SK-N-SH (cell line): ENCODE results near the gene TNFSF11. TPM values are rescaled to one million over a fixed set of nuclear protein-coding genes. Genes with fewer than 3 reads are reported as not detected.

Experiments
- CTCF ChIA-PET: fragments of 300-600, 350-600 bp; formaldehyde crosslinking; extraction: SDS; loops from one replicate; lab custom pipeline; 2021; lab: Yijun Ruan, JAX
- POLR2A ChIA-PET: fragments of 350-600 bp; sonication (Branson Sonifier 250); formaldehyde crosslinking; extraction: SDS; loops from one replicate; lab custom pipeline; 2020; ENCODE audit warnings: antibody characterized with exemption, inconsistent platforms; lab: Yijun Ruan, JAX
- DNase-seq: peaks from one replicate; pipeline ENCODE4 v3.0.0; 2012
- H2AFZ ChIP-seq: fragments of 200-600 bp; sonication (generic); 2 replicates; pipeline ENCODE4 v1.8.1; 2016; ENCODE audit warnings: antibody characterized with exemption, mild to moderate bottlenecking, low read depth
- H3F3A ChIP-seq: fragments of 200-600 bp; sonication (generic); replicated peaks from 2 replicates; pipeline ENCODE3; 2016; ENCODE audit warnings: antibody characterized with exemption, mild to moderate bottlenecking; ENCODE audit not compliant: insufficient read depth
- H3K27ac ChIP-seq, 2 experiments: fragments of 200-500 bp in 1 of 2; fragments of 200-600 bp in 1 of 2; sonication (Bioruptor generic) in 1 of 2; sonication (generic), shearing (Covaris generic) in 1 of 2; 2 replicates each; pipeline versions ENCODE4 v1.5.1 to v1.6.1; 2014 to 2016; ENCODE audit warnings: low read depth in 2 of 2, inconsistent platforms in 1 of 2, low read length in 1 of 2, mild to moderate bottlenecking in 1 of 2, mixed read lengths in 1 of 2
- H3K27me3 ChIP-seq: fragments of 200-600 bp; sonication (generic), shearing (Covaris generic); 2 replicates; pipeline ENCODE4 v1.6.1; 2016; ENCODE audit warnings: mixed run types; ENCODE audit not compliant: insufficient read depth
- H3K36me3 ChIP-seq, 2 experiments: fragments of 200-500 bp in 1 of 2; fragments of 200-600 bp in 1 of 2; sonication (Bioruptor generic) in 1 of 2; sonication (generic) in 1 of 2; replicated peaks in 1 of 2; 2 replicates each; pipeline versions ENCODE3 to v1.5.1; 2014 to 2016; ENCODE audit warnings: low read length in 1 of 2, mild to moderate bottlenecking in 1 of 2; ENCODE audit not compliant: insufficient read depth in 2 of 2, control insufficient read depth in 1 of 2
- H3K4me1 ChIP-seq, 2 experiments: fragments of 200-500 bp in 1 of 2; fragments of 200-600 bp in 1 of 2; sonication (Bioruptor generic) in 1 of 2; sonication (generic), shearing (Covaris generic) in 1 of 2; 2 replicates each; pipeline versions ENCODE4 v1.5.1 to v1.6.1; 2014 to 2016; ENCODE audit warnings: low read depth in 1 of 2, low read length in 1 of 2, mixed run types in 1 of 2; ENCODE audit not compliant: insufficient read depth in 2 of 2, control insufficient read depth in 1 of 2
- H3K4me2 ChIP-seq: fragments of 200-600 bp; sonication (generic), shearing (Covaris generic); 2 replicates; pipeline ENCODE4 v1.6.1; 2017; ENCODE audit warnings: mixed run types
- H3K4me3 ChIP-seq, 2 experiments: fragments of 200-500 bp in 1 of 2; fragments of 200-600 bp in 1 of 2; sonication (Bioruptor generic) in 1 of 2; sonication (generic), shearing (Covaris generic) in 1 of 2; 2 replicates each; pipeline versions ENCODE4 v1.5.1 to v1.8.1; 2014 to 2016; ENCODE audit warnings: low read depth in 2 of 2, inconsistent platforms in 1 of 2, low read length in 1 of 2, mild to moderate bottlenecking in 1 of 2, mixed read lengths in 1 of 2, moderate library complexity in 1 of 2
- H3K79me2 ChIP-seq: fragments of 200-600 bp; sonication (generic); 2 replicates; pipeline ENCODE4 v1.8.1; 2017; ENCODE audit warnings: mild to moderate bottlenecking; ENCODE audit not compliant: insufficient read depth
- H3K9ac ChIP-seq: fragments of 200-600 bp; sonication (generic); 2 replicates; pipeline ENCODE4 v1.6.1; 2017; ENCODE audit warnings: mixed run types
- H3K9me2 ChIP-seq: fragments of 200-600 bp; sonication (generic); 2 replicates; pipeline ENCODE4 v1.6.1; 2017; ENCODE audit warnings: mixed run types
- H3K9me3 ChIP-seq: fragments of 200-600 bp; sonication (generic); 2 replicates; pipeline ENCODE4 v1.6.1; 2017; ENCODE audit warnings: mixed run types, mild to moderate bottlenecking, moderate library complexity
- H4K20me1 ChIP-seq: fragments of 200-600 bp; sonication (generic); 2 replicates; pipeline ENCODE4 v1.6.1; 2017; ENCODE audit warnings: mild to moderate bottlenecking, mixed run types; ENCODE audit not compliant: insufficient read depth
- CTCF ChIP-seq: fragments of 200-600 bp; sonication (generic); IDR thresholded peaks from 2 replicates; pipeline ENCODE4 v1.6.1; 2017; ENCODE audit warnings: antibody characterized with exemption, mild to moderate bottlenecking, moderate library complexity
- ELF1 ChIP-seq: IDR thresholded peaks from 2 replicates; pipeline ENCODE4 v1.4.0; 2012
- EP300 ChIP-seq, 2 experiments: IDR thresholded peaks; 2 replicates each; pipeline versions ENCODE4 v1.4.0 to v1.6.1; 2012; ENCODE audit warnings: borderline replicate concordance in 1 of 2, low read depth in 1 of 2, low read length in 1 of 2
- EZH2phosphoT487 ChIP-seq: fragments of 200-600 bp; sonication (generic); IDR thresholded peaks from 2 replicates; pipeline ENCODE4 v1.6.1; 2017; ENCODE audit warnings: low read depth, mixed run types, mild to moderate bottlenecking, antibody characterized with exemption, moderate library complexity, borderline replicate concordance
- FOXJ3 ChIP-seq: sonication (generic); formaldehyde crosslinking; IDR thresholded peaks from 2 replicates; pipeline ENCODE4 v1.5.1; 2020; ENCODE audit warnings: mild to moderate bottlenecking, missing genetic modification reagents
- GABPA ChIP-seq: IDR thresholded peaks from 2 replicates; pipeline ENCODE4 v1.4.0; 2012; ENCODE audit warnings: low read depth, mild to moderate bottlenecking
- GATA2 ChIP-seq: sonication (generic); formaldehyde crosslinking; IDR thresholded peaks from 2 replicates; pipeline ENCODE4 v1.5.0; 2020; ENCODE audit warnings: mild to moderate bottlenecking, missing genetic modification reagents
- IRF3 ChIP-seq: fragments of 150-350 bp; IDR thresholded peaks from 2 replicates; pipeline ENCODE4 v1.6.1; 2016; ENCODE audit warnings: mild to moderate bottlenecking, low read depth, low read length
- MXI1 ChIP-seq: IDR thresholded peaks from 2 replicates; pipeline ENCODE4 v1.6.1; 2012; ENCODE audit warnings: mild to moderate bottlenecking, low read depth, low read length, improper control_type of control experiment
- NFIC ChIP-seq: IDR thresholded peaks from 2 replicates; pipeline ENCODE4 v1.4.0; 2012; ENCODE audit warnings: borderline replicate concordance
- PBX3 ChIP-seq: IDR thresholded peaks from 2 replicates; pipeline ENCODE4; 2012
- POLR2AphosphoS5 ChIP-seq: IDR thresholded peaks from 2 replicates; pipeline ENCODE4 v1.6.1; 2012; ENCODE audit warnings: low read depth, low read length
- RAD21 ChIP-seq: IDR thresholded peaks from 2 replicates; pipeline ENCODE4 v1.6.1; 2012; ENCODE audit warnings: mild to moderate bottlenecking, low read length
- RCOR1 ChIP-seq: fragments of 150-350 bp; IDR thresholded peaks from 2 replicates; pipeline ENCODE4 v1.6.1; 2017; ENCODE audit warnings: antibody characterized with exemption, low read length
- RXRA ChIP-seq: IDR thresholded peaks from 2 replicates; pipeline ENCODE4 v1.4.0; 2012; ENCODE audit warnings: low read depth, mild to moderate bottlenecking, borderline replicate concordance
- SMC3 ChIP-seq: IDR thresholded peaks from 2 replicates; pipeline ENCODE4 v1.6.1; 2012; ENCODE audit warnings: low read depth, low read length, improper control_type of control experiment
- TCF12 ChIP-seq: IDR thresholded peaks from 2 replicates; pipeline ENCODE4 v1.4.0; 2012
- USF1 ChIP-seq: IDR thresholded peaks from 2 replicates; pipeline ENCODE4 v1.4.0; 2012; ENCODE audit warnings: low read depth, borderline replicate concordance
- YY1 ChIP-seq: IDR thresholded peaks from 2 replicates; pipeline ENCODE4 v1.4.0; 2012; ENCODE audit warnings: low read depth, mild to moderate bottlenecking
- ZBTB33 ChIP-seq: IDR thresholded peaks from 2 replicates; pipeline ENCODE4 v1.4.0; 2012; ENCODE audit warnings: low read depth, borderline replicate concordance
- WGBS: methylation state at CpG from one replicate; pipeline ENCODE4 v1.1.6; 2017; ENCODE audit warnings: low lambda C conversion rate; 5-methylcytosine and 5-hydroxymethylcytosine counted together
- polyA plus RNA-seq, 3 experiments: library from polyadenylated mRNA; depleted of rRNA; stranded (reverse); fragments of >200 nt; gene quantifications; 2 replicates each; pipeline ENCODE4 v1.2.3, GENCODE V29; 2012

The TNFSF11 gene
- polyA plus RNA-seq, 1 of the 3 experiments (the other 2 are of a cell fraction) = not detected

- POLR2A ChIA-PET = no interaction called here
- no peak for DNase-seq
- no peaks in the 10 kb centered on the region for H3K36me3 ChIP-seq
- H3K4me1 ChIP-seq = no peaks in the 10 kb centered on the region
- H3K27ac ChIP-seq = no peak overlapping the region
- no peak overlapping the region for H3K4me2 ChIP-seq
- no peak overlapping the region for H3K9ac ChIP-seq
- H3K4me3 ChIP-seq = no peak overlapping the region
- H3F3A ChIP-seq = no peaks in the 10 kb centered on the region
- no peaks in the 10 kb centered on the region for H3K9me2 ChIP-seq
- no peaks in the 10 kb centered on the region for H3K9me3 ChIP-seq
- H2AFZ ChIP-seq = no peak overlapping the region
- CTCF ChIA-PET = interaction anchor here (0.9 kb wide), 1 partner anchor 43 kb away, joined by 3 read pairs; no protein-coding TSS in a partner anchor
- H3K27me3 ChIP-seq = no peaks in the 10 kb centered on the region
- TF ChIP-seq IRF3 = no peak
- no peak for TF ChIP-seq ELF1
- no peak for TF ChIP-seq USF1
- no peak for TF ChIP-seq NFIC
- no peak for TF ChIP-seq PBX3
- TF ChIP-seq RCOR1 = no peak
- TF ChIP-seq GATA2 = no peak
- no peak for TF ChIP-seq GABPA
- no peak for TF ChIP-seq RAD21
- TF ChIP-seq MXI1 = no peak
- TF ChIP-seq RXRA = no peak
- no peak for TF ChIP-seq POLR2AphosphoS5
- TF ChIP-seq YY1 = no peak
- TF ChIP-seq ZBTB33 = no peak
- TF ChIP-seq FOXJ3 (CRISPR knock-in tag) = no peak
- no peak for TF ChIP-seq TCF12
- no peak for TF ChIP-seq EZH2phosphoT487
- no peak for TF ChIP-seq EP300 (IDR thresholded peaks at IDR 0.05; ENCODE audit: borderline replicate concordance in 1 of 2, low read depth in 1 of 2, low read length in 1 of 2)
- no peak for TF ChIP-seq CTCF
- TF ChIP-seq SMC3 = no peak
- TF ChIP-seq, all 33 proteins: peak for 0
- no peaks in the 10 kb centered on the region for H3K79me2 ChIP-seq
- H4K20me1 ChIP-seq = no peaks in the 10 kb centered on the region
- 19% methylated on average over 3 of the region's 3 CpGs for WGBS
Observed at GRCh38 chr13:42553098-42554046, 20.6 kb upstream of the TNFSF11 start.
